ENCODE data around the gene EPHA2.

Gene EPHA2

GRCh38 chr1:16080422-16081150 is 75.3 kb downstream of the EPHA2 start:
- Mint-ChIP-seq H3K27ac (no peak overlapping the region), H3K9me3 (no peaks in the 10 kb centered on the region), H3K27me3 (ENCODE audit: low read depth, poor library complexity) (peaks cover 19% of the 10 kb centered on the region), H3K36me3 (ENCODE audit: low read depth) (no peaks in the 10 kb centered on the region), H3K4me3 (no peak overlapping the region), H3K4me1 (peaks cover 24% of the 10 kb centered on the region)
- no peak for TF ChIP-seq CTCF (IDR thresholded peaks at IDR 0.05)
- no peak for DNase-seq

- Mint-ChIP-seq H3K27ac (no peak overlapping the region), H3K36me3 (ENCODE audit: low read depth) (no peaks in the 10 kb centered on the region)
Measured at GRCh38 chr1:16078925-16079656, 76.8 kb downstream of the EPHA2 start.

DNA sequence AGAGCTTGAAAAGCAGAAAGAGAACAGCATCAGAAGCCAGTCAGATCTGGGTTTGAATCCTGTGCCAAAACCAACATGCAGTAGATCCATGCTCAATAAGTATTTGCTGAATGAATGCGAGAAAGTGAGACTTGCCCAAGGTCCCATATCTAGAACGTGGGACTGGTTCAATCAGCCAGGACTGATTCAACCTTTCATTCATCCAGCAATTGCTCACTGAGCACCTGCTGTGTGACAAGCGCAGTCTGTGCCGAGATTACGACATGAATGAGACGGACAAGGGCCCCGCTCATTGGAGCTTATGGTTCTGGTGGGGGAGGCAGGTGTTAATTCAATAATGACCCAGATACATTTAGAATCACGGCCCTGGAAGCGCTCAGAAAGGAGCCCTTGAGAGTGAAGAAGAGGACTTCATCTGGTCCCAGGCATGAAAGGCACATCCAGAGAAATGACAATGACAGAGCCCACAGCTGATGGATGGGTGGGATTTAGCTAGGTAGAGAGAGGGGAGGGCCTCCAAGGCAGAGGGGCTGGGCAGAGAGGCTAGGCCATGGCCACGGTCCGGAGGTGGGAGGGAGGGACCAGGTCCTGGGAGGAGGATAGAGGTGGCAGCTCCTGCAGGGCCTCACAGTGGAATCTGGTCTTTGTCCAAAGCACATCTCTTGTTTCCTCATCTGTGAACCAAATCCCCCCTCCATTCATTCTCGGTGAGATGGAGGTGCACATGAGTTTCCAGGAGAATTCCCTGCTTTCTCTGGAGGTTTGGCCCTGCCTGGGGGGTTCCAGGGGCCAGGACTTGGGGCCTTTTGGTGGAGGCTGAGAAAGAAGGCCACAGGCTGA is 78.2 kb downstream of the EPHA2 start:
- Mint-ChIP-seq H3K27ac (no peak overlapping the region), H3K27me3 (ENCODE audit: low read depth, poor library complexity) (peaks cover 41% of the 10 kb centered on the region), H3K9me3 (no peaks in the 10 kb centered on the region), H3K4me1 (peaks cover 30% of the 10 kb centered on the region), H3K4me3 (no peak overlapping the region), H3K36me3 (ENCODE audit: low read depth) (no peaks in the 10 kb centered on the region)
- no peak for TF ChIP-seq CTCF (IDR thresholded peaks at IDR 0.05)
- DNase-seq: no peak

More at GRCh38 chr1:16078925-16079656, 76.8 kb downstream of the EPHA2 start:
- Mint-ChIP-seq H3K27me3 (ENCODE audit: low read depth, poor library complexity) (peaks cover 31% of the 10 kb centered on the region), H3K4me3 (no peak overlapping the region), H3K4me1 (peaks cover 24% of the 10 kb centered on the region), H3K9me3 (no peaks in the 10 kb centered on the region)
- peak; percentile 85 for DNase-seq
- peak; percentile 82 for TF ChIP-seq CTCF (IDR thresholded peaks at IDR 0.05)

DNA sequence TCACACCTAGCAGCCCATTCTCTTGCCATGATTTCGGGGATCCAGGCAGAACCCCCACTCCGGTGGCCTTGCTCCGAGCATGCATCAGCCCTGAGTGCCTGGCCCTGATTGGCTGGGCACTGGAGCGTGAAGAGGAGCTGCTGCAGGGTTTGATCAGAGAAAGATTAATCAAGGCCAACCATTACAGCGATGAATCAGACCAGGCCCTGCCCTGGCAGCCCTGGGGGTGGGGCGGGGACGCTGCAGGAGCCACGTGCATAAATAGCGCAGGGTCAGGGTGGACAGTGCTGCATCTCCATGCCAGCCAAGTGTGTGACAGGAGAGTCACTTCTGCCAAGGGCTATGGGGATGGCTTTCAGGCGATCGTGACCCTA is 79.0 kb downstream of the EPHA2 start:
- Mint-ChIP-seq H3K27me3 (ENCODE audit: low read depth, poor library complexity) (peaks cover 49% of the 10 kb centered on the region), H3K27ac (no peak overlapping the region), H3K9me3 (no peaks in the 10 kb centered on the region), H3K36me3 (ENCODE audit: low read depth) (no peaks in the 10 kb centered on the region), H3K4me1 (peaks cover 30% of the 10 kb centered on the region), H3K4me3 (no peak overlapping the region)
- no peak for DNase-seq
- no peak for TF ChIP-seq CTCF (IDR thresholded peaks at IDR 0.05)

- Mint-ChIP-seq H3K4me3 (peak overlapping the region; percentile 52), H3K4me1 (peaks cover 30% of the 10 kb centered on the region), H3K27me3 (ENCODE audit: low read depth, poor library complexity) (peaks cover 50% of the 10 kb centered on the region), H3K36me3 (ENCODE audit: low read depth) (no peaks in the 10 kb centered on the region), H3K9me3 (no peaks in the 10 kb centered on the region), H3K27ac (no peak overlapping the region)
- TF ChIP-seq CTCF (IDR thresholded peaks at IDR 0.05): no peak
- no peak for DNase-seq
Measured at GRCh38 chr1:16076031-16076864, 79.6 kb downstream of the EPHA2 start.

All from nephron progenitor cell (in vitro differentiated cells).